Hepatocyte (in vitro differentiated cells): ENCODE data around the gene ANO7. TPM values are rescaled to one million over a fixed set of nuclear protein-coding genes. Genes with fewer than 3 reads are reported as not detected.

Source experiments
- DNase-seq: peaks from one replicate; pipeline ENCODE4 v3.0.0-alpha.2; 2016; ENCODE audit warnings: low spot score
- H2AFZ ChIP-seq: fragments of 200-600 bp; sonication (generic); 2 replicates; pipeline ENCODE4 v1.6.0; 2016; ENCODE audit warnings: antibody characterized with exemption, mild to moderate bottlenecking
- H3K27ac ChIP-seq: fragments of 200-600 bp; sonication (generic); 2 replicates; pipeline ENCODE4 v1.5.1; 2016; ENCODE audit warnings: mild to moderate bottlenecking
- H3K27me3 ChIP-seq: fragments of 200-600 bp; sonication (generic); 2 replicates; pipeline ENCODE4 v1.6.1; 2016
- H3K36me3 ChIP-seq: fragments of 200-600 bp; sonication (generic); replicated peaks from 2 replicates; pipeline ENCODE4 v1.5.1; 2016; ENCODE audit warnings: low read depth; ENCODE audit not compliant: insufficient read depth
- H3K4me1 ChIP-seq: fragments of 200-600 bp; sonication (generic); 2 replicates; pipeline ENCODE4 v1.5.1; 2016; ENCODE audit warnings: mild to moderate bottlenecking, moderate library complexity; ENCODE audit not compliant: insufficient read depth
- H3K4me2 ChIP-seq: fragments of 200-600 bp; sonication (generic); 2 replicates; pipeline ENCODE4 v1.6.0; 2016
- H3K4me3 ChIP-seq: fragments of 200-600 bp; sonication (generic); 2 replicates; pipeline ENCODE4 v1.5.1; 2016; ENCODE audit warnings: mild to moderate bottlenecking
- H3K79me2 ChIP-seq: fragments of 200-600 bp; sonication (generic); 2 replicates; pipeline ENCODE4 v1.6.0; 2017; ENCODE audit warnings: mild to moderate bottlenecking
- H3K9me2 ChIP-seq: fragments of 200-600 bp; sonication (generic); replicated peaks from 2 replicates; pipeline ENCODE4 v1.6.0; 2017; ENCODE audit warnings: mild to moderate bottlenecking; ENCODE audit not compliant: insufficient read depth
- H3K9me3 ChIP-seq: fragments of 200-600 bp; sonication (generic); 2 replicates; pipeline ENCODE4 v1.5.1; 2016; ENCODE audit warnings: low read depth, mild to moderate bottlenecking
- H4K20me1 ChIP-seq: fragments of 200-600 bp; sonication (generic); 2 replicates; pipeline ENCODE4 v1.6.0; 2016; ENCODE audit warnings: mild to moderate bottlenecking; ENCODE audit not compliant: insufficient read depth, poor library complexity, severe bottlenecking
- EZH2 ChIP-seq: fragments of 200-600 bp; sonication (generic); IDR thresholded peaks from 2 replicates; pipeline ENCODE4 v1.6.1; 2016; ENCODE audit warnings: antibody characterized with exemption, mild to moderate bottlenecking, borderline replicate concordance
- EZH2phosphoT487 ChIP-seq: fragments of 200-600 bp; sonication (generic); IDR thresholded peaks from one replicate; pipeline ENCODE4 v1.6.1; 2018; ENCODE audit warnings: antibody characterized with exemption, mild to moderate bottlenecking, low read depth, moderate library complexity; ENCODE audit not compliant: unreplicated experiment, severe bottlenecking
- WGBS: methylation state at CpG from one replicate; pipeline ENCODE4 v1.1.6; 2016; ENCODE audit warnings: low lambda C conversion rate; ENCODE audit errors: missing lambda C conversion rate; 5-methylcytosine and 5-hydroxymethylcytosine counted together
- polyA plus RNA-seq: library from polyadenylated mRNA; unstranded; fragments of >200 nt; fragmentation: Nextera tagmentation; extraction: Ambion mirVana; gene quantifications from 2 replicates; pipeline ENCODE4 v1.2.1, GENCODE V29; 2016
- total RNA-seq: library from RNA; depleted of rRNA; stranded (reverse); fragments of >200 nt; gene quantifications from 2 replicates; pipeline ENCODE4 v1.2.3, GENCODE V29; 2014
- TF ChIP-seq, protein P1 (sequence below): fragments of 200-600 bp; sonication (generic); IDR thresholded peaks from 2 replicates; pipeline ENCODE4 v1.5.1; 2016; ENCODE audit warnings: antibody characterized with exemption, mild to moderate bottlenecking; ENCODE audit not compliant: poor library complexity

Gene ANO7
- total and polyA plus RNA-seq, 2 experiments from 2014 or later = 1.00 to 1.4 TPM

- Histone ChIP-seq H3K79me2 (no peaks in the 10 kb centered on the region), H2AFZ (no peak overlapping the region), H3K27ac (no peak overlapping the region), H3K9me3 (no peaks in the 10 kb centered on the region), H3K4me3 (no peak overlapping the region), H3K4me1 (peaks cover 4% of the 10 kb centered on the region), H3K27me3 (peaks cover 6% of the 10 kb centered on the region), H3K4me2 (no peak overlapping the region), H3K9me2 (no peaks in the 10 kb centered on the region), H4K20me1 (no peaks in the 10 kb centered on the region), H3K36me3 (no peaks in the 10 kb centered on the region)
- no peak for DNase-seq
- TF ChIP-seq, protein P1, sequence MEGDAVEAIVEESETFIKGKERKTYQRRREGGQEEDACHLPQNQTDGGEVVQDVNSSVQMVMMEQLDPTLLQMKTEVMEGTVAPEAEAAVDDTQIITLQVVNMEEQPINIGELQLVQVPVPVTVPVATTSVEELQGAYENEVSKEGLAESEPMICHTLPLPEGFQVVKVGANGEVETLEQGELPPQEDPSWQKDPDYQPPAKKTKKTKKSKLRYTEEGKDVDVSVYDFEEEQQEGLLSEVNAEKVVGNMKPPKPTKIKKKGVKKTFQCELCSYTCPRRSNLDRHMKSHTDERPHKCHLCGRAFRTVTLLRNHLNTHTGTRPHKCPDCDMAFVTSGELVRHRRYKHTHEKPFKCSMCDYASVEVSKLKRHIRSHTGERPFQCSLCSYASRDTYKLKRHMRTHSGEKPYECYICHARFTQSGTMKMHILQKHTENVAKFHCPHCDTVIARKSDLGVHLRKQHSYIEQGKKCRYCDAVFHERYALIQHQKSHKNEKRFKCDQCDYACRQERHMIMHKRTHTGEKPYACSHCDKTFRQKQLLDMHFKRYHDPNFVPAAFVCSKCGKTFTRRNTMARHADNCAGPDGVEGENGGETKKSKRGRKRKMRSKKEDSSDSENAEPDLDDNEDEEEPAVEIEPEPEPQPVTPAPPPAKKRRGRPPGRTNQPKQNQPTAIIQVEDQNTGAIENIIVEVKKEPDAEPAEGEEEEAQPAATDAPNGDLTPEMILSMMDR = no peak
- TF ChIP-seq EZH2 = no peak
- TF ChIP-seq EZH2phosphoT487 = no peak
- 73% methylated on average over 10 of the region's 10 CpGs for WGBS
Observed at GRCh38 chr2:241214209-241214608, 25.7 kb downstream of the ANO7 start.

DNA sequence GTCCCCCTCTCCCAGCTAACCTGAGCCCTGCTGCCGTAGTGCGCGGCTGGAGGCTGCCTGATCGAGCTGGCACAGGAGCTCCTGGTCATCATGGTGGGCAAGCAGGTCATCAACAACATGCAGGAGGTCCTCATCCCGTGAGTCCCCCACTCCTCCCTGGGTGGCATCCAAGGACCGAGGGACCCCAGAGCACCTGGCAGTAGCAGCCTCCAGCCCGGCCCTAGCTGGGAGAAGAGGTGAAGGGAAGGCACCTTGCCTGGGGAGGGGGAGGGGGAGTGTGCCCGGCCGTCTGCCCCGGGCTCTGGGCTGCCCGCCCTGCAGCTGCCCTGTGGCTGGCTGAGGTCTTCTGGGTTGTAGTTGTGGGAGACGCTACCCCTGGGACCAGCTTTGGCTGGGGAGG lies 26.3 kb downstream of the ANO7 start:
- Histone ChIP-seq H2AFZ (no peak overlapping the region), H3K27me3 (peaks cover 6% of the 10 kb centered on the region), H3K9me2 (no peaks in the 10 kb centered on the region), H3K27ac (no peak overlapping the region), H3K9me3 (no peaks in the 10 kb centered on the region), H4K20me1 (no peaks in the 10 kb centered on the region), H3K36me3 (no peaks in the 10 kb centered on the region), H3K4me1 (peaks cover 6% of the 10 kb centered on the region), H3K79me2 (no peaks in the 10 kb centered on the region), H3K4me3 (no peak overlapping the region), H3K4me2 (no peak overlapping the region)
- TF ChIP-seq, protein P1 = no peak
- TF ChIP-seq EZH2 = no peak
- no peak for TF ChIP-seq EZH2phosphoT487
- no peak for DNase-seq
- WGBS = 96% methylated on average over 12 of the region's 12 CpGs

DNA sequence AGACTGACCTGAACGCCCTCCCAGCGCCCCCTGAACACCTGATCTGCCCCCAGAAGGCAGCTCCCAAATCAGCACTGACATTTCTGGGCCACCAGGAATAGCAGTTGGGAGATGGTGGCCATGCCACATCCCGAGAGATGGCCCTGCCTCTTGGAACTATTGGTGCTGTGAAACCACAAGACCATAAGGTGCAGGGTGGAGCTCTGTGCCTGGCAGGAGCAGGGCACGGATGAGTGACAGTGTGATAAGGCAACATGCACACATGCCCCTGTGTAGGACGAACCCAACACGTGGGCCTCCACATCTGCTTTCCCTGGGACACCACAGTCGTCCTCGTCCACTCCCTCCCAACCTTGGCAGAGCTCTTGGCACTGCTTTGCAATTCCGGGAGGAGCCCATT lies 26.9 kb downstream of the ANO7 start:
- no peak overlapping the region for H2AFZ ChIP-seq
- no peaks in the 10 kb centered on the region for H3K9me2 ChIP-seq
- H4K20me1 ChIP-seq = no peaks in the 10 kb centered on the region
- WGBS = 79% methylated on average over 9 of the region's 9 CpGs
- DNase-seq = no peak
- no peak for TF ChIP-seq EZH2
- TF ChIP-seq EZH2phosphoT487 = no peak
- TF ChIP-seq, protein P1 = no peak
- H3K4me1 ChIP-seq = peaks cover 6% of the 10 kb centered on the region
- H3K4me2 ChIP-seq = no peak overlapping the region
- peaks cover 6% of the 10 kb centered on the region for H3K27me3 ChIP-seq
- no peaks in the 10 kb centered on the region for H3K36me3 ChIP-seq
- no peaks in the 10 kb centered on the region for H3K9me3 ChIP-seq
- H3K4me3 ChIP-seq = no peak overlapping the region
- no peak overlapping the region for H3K27ac ChIP-seq
- no peaks in the 10 kb centered on the region for H3K79me2 ChIP-seq
